ENCODE measurements around the gene LHX3. TPM values are rescaled to one million over a fixed set of nuclear protein-coding genes. Genes with fewer than 3 reads are reported as not detected.

Gene LHX3
- total RNA-seq, 1 experiment from 2014 or later: not detected

DNA sequence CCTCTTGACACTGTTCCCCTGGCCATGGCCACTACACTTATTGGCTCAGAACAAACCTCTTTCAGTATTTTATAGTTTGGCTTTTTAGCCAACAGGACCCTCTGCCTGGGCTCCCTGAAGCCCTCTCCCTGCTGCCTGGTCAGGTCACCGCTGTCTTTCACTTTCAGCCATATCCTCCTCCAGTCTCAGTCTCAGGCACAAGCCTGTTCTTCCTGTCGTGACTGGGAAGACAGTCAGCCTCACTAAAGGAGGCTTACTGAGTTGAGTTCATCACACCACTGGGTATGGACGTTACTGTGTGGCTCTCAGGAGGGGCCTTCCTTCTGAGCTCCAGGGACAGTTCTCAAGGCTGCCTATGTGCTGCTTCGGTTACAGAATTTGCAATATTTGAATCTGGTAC, 38.7 kb upstream of the LHX3 start:
- Histone ChIP-seq H3K27me3 (ENCODE audit: low read length) (no peaks in the 10 kb centered on the region), H3K4me1 (ENCODE audit: low read length) (peaks cover 70% of the 10 kb centered on the region), H3K9ac (ENCODE audit: low read length) (peak overlapping the region; percentile 84), H4K20me1 (ENCODE audit: insufficient read depth, low read depth, low read length) (peaks cover 55% of the 10 kb centered on the region), H3K36me3 (ENCODE audit: insufficient read depth, low read length) (peaks cover 8% of the 10 kb centered on the region; the same call in 1 of the 2 replicates), H3K27ac (ENCODE audit: low read length) (peak overlapping the region; percentile 72), H2AFZ (ENCODE audit: low read length) (no peak overlapping the region), H3K79me2 (ENCODE audit: low read length) (peaks cover 15% of the 10 kb centered on the region; the same call in 1 of the 2 replicates), H3K9me2 (replicated peaks; ENCODE audit: insufficient read depth, low read length) (no peaks in the 10 kb centered on the region), H3K9me3 (ENCODE audit: low read length) (no peaks in the 10 kb centered on the region), H3K4me2 (ENCODE audit: low read depth, low read length, poor library complexity, severe bottlenecking) (peak overlapping the region; percentile 89), H3K4me3 (ENCODE audit: low read length) (peak overlapping the region; percentile 92)
- no peak for DNase-seq

DNA sequence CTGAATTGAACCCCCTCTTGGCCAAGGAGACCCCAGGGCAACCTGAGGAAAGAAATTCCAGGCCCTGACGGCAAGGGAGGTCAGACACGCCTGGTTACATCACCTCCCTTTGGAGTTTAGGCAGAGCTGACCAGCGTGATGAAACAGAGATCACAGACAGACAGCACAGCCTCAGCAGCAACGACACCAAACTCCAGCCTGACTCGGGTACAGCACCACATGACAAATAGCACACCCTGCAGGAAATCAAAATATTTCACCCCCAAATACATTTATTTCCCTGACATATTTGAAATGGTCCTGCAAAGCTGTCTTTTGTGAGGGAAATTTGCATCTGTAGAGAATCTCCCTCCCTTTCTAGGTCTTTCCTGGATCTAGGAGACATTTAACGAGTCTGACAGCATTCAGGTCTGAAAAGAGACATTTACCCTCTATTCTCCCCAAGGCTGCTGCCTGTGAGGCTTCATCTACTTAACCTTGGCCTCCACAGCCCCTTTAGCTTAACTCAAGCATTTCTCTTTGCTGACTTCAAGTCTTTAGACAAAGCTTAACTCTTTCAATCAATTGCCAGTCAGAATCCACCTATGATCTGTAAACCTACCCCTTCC, 38.1 kb upstream of the LHX3 start:
- Histone ChIP-seq H4K20me1 (ENCODE audit: insufficient read depth, low read depth, low read length) (peaks cover 59% of the 10 kb centered on the region), H3K4me3 (ENCODE audit: low read length) (peak overlapping the region; percentile 43; the same call in 1 of the 2 replicates)

DNA sequence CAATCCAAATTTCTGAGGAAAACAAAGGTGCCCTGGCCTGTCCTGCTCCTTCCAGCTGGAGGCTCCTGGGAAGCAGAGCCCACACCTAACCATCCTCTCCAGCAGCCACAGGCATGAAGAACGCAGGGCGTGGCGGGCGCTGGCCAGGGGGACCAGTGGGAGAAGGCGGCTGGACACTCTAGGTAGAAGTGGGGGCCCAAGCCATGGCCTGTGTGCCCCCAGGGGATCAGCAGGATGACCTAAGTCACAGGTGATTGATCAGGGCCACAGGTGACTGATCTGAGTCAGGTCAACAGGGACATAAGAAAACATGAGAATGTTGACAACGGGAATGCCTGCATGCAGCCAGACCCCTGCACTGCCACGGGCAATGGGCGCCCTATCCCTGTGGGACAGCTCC, 37.3 kb upstream of the LHX3 start:
- Histone ChIP-seq H3K79me2 (ENCODE audit: low read length) (peaks cover 15% of the 10 kb centered on the region; the same call in 1 of the 2 replicates), H3K9me3 (ENCODE audit: low read length) (no peaks in the 10 kb centered on the region), H4K20me1 (ENCODE audit: insufficient read depth, low read depth, low read length) (peaks cover 65% of the 10 kb centered on the region), H2AFZ (ENCODE audit: low read length) (no peak overlapping the region), H3K27ac (ENCODE audit: low read length) (no peak overlapping the region), H3K4me2 (ENCODE audit: low read depth, low read length, poor library complexity, severe bottlenecking) (peak overlapping the region; percentile 81), H3K36me3 (ENCODE audit: insufficient read depth, low read length) (peaks cover 8% of the 10 kb centered on the region; the same call in 1 of the 2 replicates), H3K4me3 (ENCODE audit: low read length) (peak overlapping the region; percentile 43; the same call in 1 of the 2 replicates), H3K9ac (ENCODE audit: low read length) (peak overlapping the region; percentile 53), H3K27me3 (ENCODE audit: low read length) (no peaks in the 10 kb centered on the region), H3K4me1 (ENCODE audit: low read length) (peaks cover 84% of the 10 kb centered on the region), H3K9me2 (replicated peaks; ENCODE audit: insufficient read depth, low read length) (no peaks in the 10 kb centered on the region)
- DNase-seq: no peak

More for the DNA sequence above, 38.1 kb upstream of the LHX3 start:
- Histone ChIP-seq H3K36me3 (ENCODE audit: insufficient read depth, low read length) (peaks cover 8% of the 10 kb centered on the region; the same call in 1 of the 2 replicates), H3K9me3 (ENCODE audit: low read length) (no peaks in the 10 kb centered on the region), H2AFZ (ENCODE audit: low read length) (no peak overlapping the region), H3K27me3 (ENCODE audit: low read length) (no peaks in the 10 kb centered on the region), H3K9me2 (replicated peaks; ENCODE audit: insufficient read depth, low read length) (no peaks in the 10 kb centered on the region), H3K4me2 (ENCODE audit: low read depth, low read length, poor library complexity, severe bottlenecking) (peak overlapping the region; percentile 89), H3K27ac (ENCODE audit: low read length) (peak overlapping the region; percentile 72), H3K79me2 (ENCODE audit: low read length) (peaks cover 15% of the 10 kb centered on the region; the same call in 1 of the 2 replicates), H3K9ac (ENCODE audit: low read length) (peak overlapping the region; percentile 84), H3K4me1 (ENCODE audit: low read length) (peaks cover 77% of the 10 kb centered on the region)
- DNase-seq: peak; percentile 84

DNA sequence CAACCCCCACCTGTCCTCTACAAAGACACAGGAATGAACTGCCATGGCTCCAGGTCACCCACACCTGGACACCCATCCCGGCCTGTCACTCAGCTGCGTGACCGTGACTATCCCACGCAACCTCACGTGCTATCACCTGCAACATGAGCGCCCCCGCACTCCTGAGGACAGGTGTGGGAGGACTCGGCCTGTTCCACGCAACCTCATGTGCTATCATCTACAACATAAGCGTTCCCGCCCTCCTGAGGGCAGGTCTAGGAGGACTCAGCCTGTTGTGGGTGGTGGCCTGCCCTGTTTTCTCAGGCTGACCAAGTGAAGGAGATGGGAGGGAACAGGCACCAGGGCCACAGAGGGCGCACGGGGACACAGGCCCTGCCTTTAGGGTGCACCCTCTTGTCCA, 36.6 kb upstream of the LHX3 start:
- no peaks in the 10 kb centered on the region for H3K9me2 ChIP-seq (replicated peaks; ENCODE audit: insufficient read depth, low read length)
- peak overlapping the region; percentile 52; the same call in 1 of the 2 replicates for H3K4me3 ChIP-seq (ENCODE audit: low read length)
- H3K9ac ChIP-seq (ENCODE audit: low read length): peak overlapping the region; percentile 53; the same call in 1 of the 2 replicates
- no peak for DNase-seq
- peaks cover 72% of the 10 kb centered on the region for H4K20me1 ChIP-seq (ENCODE audit: insufficient read depth, low read depth, low read length)
- H3K4me2 ChIP-seq (ENCODE audit: low read depth, low read length, poor library complexity, severe bottlenecking): peak overlapping the region; percentile 81
- H3K9me3 ChIP-seq (ENCODE audit: low read length): no peaks in the 10 kb centered on the region
- H3K79me2 ChIP-seq (ENCODE audit: low read length): peaks cover 15% of the 10 kb centered on the region; the same call in 1 of the 2 replicates
- peaks cover 86% of the 10 kb centered on the region for H3K4me1 ChIP-seq (ENCODE audit: low read length)
- H3K27ac ChIP-seq (ENCODE audit: low read length): no peak overlapping the region
- no peaks in the 10 kb centered on the region for H3K27me3 ChIP-seq (ENCODE audit: low read length)
- H3K36me3 ChIP-seq (ENCODE audit: insufficient read depth, low read length): peaks cover 12% of the 10 kb centered on the region; the same call in 1 of the 2 replicates
- H2AFZ ChIP-seq (ENCODE audit: low read length): no peak overlapping the region

DNA sequence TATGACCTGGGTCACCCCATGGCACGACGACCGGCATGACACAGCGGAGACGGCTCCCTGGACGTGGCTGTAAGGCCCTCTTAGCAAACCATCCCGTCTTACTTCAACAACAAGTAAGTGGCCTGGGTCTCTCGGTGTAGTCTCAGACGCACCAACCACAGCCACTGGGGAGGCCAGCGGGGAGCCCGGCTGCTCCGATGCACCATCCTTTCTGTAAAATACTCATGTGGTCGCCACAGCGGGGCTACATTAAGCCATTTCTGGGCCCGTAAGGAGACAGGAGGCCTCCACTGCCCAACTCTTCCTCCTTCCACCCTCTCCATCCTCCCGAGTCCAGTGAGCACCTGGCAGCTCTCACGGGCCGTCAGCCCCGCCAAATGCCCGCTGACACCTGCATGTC, 36.0 kb upstream of the LHX3 start:
- peak overlapping the region; percentile 53 for H3K9ac ChIP-seq (ENCODE audit: low read length)
- H3K27me3 ChIP-seq (ENCODE audit: low read length): no peaks in the 10 kb centered on the region
- H3K4me2 ChIP-seq (ENCODE audit: low read depth, low read length, poor library complexity, severe bottlenecking): peak overlapping the region; percentile 81
- H3K27ac ChIP-seq (ENCODE audit: low read length): peak overlapping the region; percentile 89
- no peak for DNase-seq
- H3K9me3 ChIP-seq (ENCODE audit: low read length): no peaks in the 10 kb centered on the region
- H4K20me1 ChIP-seq (ENCODE audit: insufficient read depth, low read depth, low read length): peaks cover 78% of the 10 kb centered on the region
- H3K4me1 ChIP-seq (ENCODE audit: low read length): peaks cover 81% of the 10 kb centered on the region
- peaks cover 15% of the 10 kb centered on the region; the same call in 1 of the 2 replicates for H3K79me2 ChIP-seq (ENCODE audit: low read length)
- peaks cover 15% of the 10 kb centered on the region; the same call in 1 of the 2 replicates for H3K36me3 ChIP-seq (ENCODE audit: insufficient read depth, low read length)
- no peaks in the 10 kb centered on the region for H3K9me2 ChIP-seq (replicated peaks; ENCODE audit: insufficient read depth, low read length)
- H2AFZ ChIP-seq (ENCODE audit: low read length): no peak overlapping the region
- H3K4me3 ChIP-seq (ENCODE audit: low read length): peak overlapping the region; percentile 52; the same call in 1 of the 2 replicates

DNA sequence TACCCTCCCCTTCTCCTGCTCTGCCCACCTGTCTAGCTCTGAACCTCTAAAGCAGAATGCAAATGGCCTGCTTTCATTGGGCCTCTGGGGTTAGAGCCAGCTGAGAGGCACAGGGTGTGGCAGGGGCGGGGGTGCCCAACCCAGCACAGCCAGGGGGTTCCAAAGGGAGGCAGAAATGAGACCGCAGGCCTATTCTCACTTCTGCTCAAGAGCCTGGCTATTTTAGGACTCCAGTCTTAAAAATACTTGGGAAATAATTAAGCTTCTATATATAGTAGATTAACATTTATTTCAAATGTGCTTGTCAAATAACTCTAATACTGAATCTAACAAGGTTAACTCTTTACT, 35.0 kb upstream of the LHX3 start:
- no peaks in the 10 kb centered on the region for H3K9me2 ChIP-seq (replicated peaks; ENCODE audit: insufficient read depth, low read length)
- peaks cover 79% of the 10 kb centered on the region for H3K4me1 ChIP-seq (ENCODE audit: low read length)
- peak; percentile 97 for DNase-seq
- H4K20me1 ChIP-seq (ENCODE audit: insufficient read depth, low read depth, low read length): peaks cover 87% of the 10 kb centered on the region
- no peak overlapping the region for H3K9ac ChIP-seq (ENCODE audit: low read length)
- peaks cover 19% of the 10 kb centered on the region for H3K36me3 ChIP-seq (ENCODE audit: insufficient read depth, low read length)
- H3K9me3 ChIP-seq (ENCODE audit: low read length): no peaks in the 10 kb centered on the region
- H2AFZ ChIP-seq (ENCODE audit: low read length): no peak overlapping the region
- peak overlapping the region; percentile 93 for H3K27ac ChIP-seq (ENCODE audit: low read length)
- peak overlapping the region; percentile 63; the same call in 1 of the 2 replicates for H3K4me3 ChIP-seq (ENCODE audit: low read length)
- peak overlapping the region; percentile 81 for H3K4me2 ChIP-seq (ENCODE audit: low read depth, low read length, poor library complexity, severe bottlenecking)
- no peaks in the 10 kb centered on the region for H3K27me3 ChIP-seq (ENCODE audit: low read length)
- peaks cover 15% of the 10 kb centered on the region; the same call in 1 of the 2 replicates for H3K79me2 ChIP-seq (ENCODE audit: low read length)

DNA sequence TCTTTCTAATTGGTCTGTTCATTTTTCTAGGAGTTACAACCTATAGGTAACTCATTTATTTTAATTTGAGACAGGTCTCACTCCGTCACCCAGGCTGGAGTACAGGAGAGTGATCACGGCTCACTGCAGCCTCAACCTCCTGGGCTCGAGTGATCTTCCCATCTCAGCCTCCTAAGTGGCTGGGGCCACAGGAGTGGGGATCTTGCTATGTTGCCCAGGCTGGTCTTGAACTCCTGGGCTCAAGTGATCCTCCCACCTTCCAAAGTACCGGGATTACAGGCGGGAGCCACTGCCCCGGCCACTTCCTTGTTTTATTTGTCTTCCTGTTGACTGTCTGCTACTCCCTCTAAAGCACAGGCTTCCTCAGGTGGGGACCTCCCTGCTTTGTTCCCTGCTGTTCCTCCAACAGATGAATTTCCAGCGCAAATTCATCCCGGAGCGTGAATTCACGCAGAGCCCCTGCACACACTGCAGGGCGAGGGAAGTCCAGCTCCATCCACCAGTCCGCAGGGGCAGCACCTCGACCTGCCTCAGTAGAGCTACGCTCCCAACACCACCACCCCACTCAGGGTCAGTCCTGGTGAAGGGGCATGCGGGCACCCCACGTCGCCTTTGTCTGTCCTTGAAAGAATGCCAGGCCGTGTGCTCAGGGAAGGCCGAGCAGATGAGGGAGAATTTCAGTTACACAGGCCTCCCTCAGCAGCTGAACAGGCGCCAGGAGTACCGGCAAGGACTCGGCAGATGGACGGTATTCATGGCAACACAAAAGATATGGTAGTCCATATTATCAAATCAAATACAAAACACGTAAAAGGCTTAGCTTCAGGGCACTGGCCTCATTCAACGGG, 34.4 kb upstream of the LHX3 start:
- peaks cover 19% of the 10 kb centered on the region for H3K36me3 ChIP-seq (ENCODE audit: insufficient read depth, low read length)

DNA sequence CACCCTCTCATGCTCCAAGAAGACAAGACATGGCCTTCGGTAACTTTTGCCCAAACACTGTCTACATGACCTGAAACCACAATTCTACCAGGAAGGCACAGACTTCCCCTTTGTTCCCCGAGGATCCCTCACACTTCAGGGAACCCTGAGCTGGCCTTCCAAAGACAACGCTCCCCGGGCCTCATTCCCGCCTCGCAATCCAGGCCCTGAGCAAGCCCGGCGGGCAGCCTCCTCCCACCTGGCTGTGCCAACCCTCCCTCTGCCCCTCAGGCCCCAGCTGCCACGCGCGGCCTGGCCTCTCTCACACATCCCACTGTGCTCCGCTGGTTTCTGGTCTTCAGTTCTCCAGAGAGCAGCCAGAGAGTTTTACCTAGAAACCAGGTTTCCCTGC, 33.4 kb upstream of the LHX3 start:
- peaks cover 80% of the 10 kb centered on the region for H4K20me1 ChIP-seq (ENCODE audit: insufficient read depth, low read depth, low read length)

More for the DNA sequence above, 34.4 kb upstream of the LHX3 start:
- H2AFZ ChIP-seq (ENCODE audit: low read length): no peak overlapping the region
- H3K27ac ChIP-seq (ENCODE audit: low read length): peak overlapping the region; percentile 93
- no peaks in the 10 kb centered on the region for H3K9me2 ChIP-seq (replicated peaks; ENCODE audit: insufficient read depth, low read length)
- H3K9ac ChIP-seq (ENCODE audit: low read length): peak overlapping the region; percentile 71
- H3K4me3 ChIP-seq (ENCODE audit: low read length): peak overlapping the region; percentile 63
- peaks cover 85% of the 10 kb centered on the region for H4K20me1 ChIP-seq (ENCODE audit: insufficient read depth, low read depth, low read length)
- no peak for DNase-seq
- no peaks in the 10 kb centered on the region for H3K9me3 ChIP-seq (ENCODE audit: low read length)
- no peaks in the 10 kb centered on the region for H3K27me3 ChIP-seq (ENCODE audit: low read length)
- peaks cover 15% of the 10 kb centered on the region; the same call in 1 of the 2 replicates for H3K79me2 ChIP-seq (ENCODE audit: low read length)
- H3K4me2 ChIP-seq (ENCODE audit: low read depth, low read length, poor library complexity, severe bottlenecking): peak overlapping the region; percentile 81
- peaks cover 73% of the 10 kb centered on the region for H3K4me1 ChIP-seq (ENCODE audit: low read length)

More for the DNA sequence above, 33.4 kb upstream of the LHX3 start:
- no peak overlapping the region for H2AFZ ChIP-seq (ENCODE audit: low read length)
- H3K4me3 ChIP-seq (ENCODE audit: low read length): peak overlapping the region; percentile 63
- peaks cover 19% of the 10 kb centered on the region for H3K36me3 ChIP-seq (ENCODE audit: insufficient read depth, low read length)
- peak; percentile 50 for DNase-seq
- peak overlapping the region; percentile 71 for H3K9ac ChIP-seq (ENCODE audit: low read length)
- H3K9me3 ChIP-seq (ENCODE audit: low read length): no peaks in the 10 kb centered on the region
- H3K79me2 ChIP-seq (ENCODE audit: low read length): peaks cover 10% of the 10 kb centered on the region; the same call in 1 of the 2 replicates
- peak overlapping the region; percentile 81 for H3K4me2 ChIP-seq (ENCODE audit: low read depth, low read length, poor library complexity, severe bottlenecking)
- no peaks in the 10 kb centered on the region for H3K9me2 ChIP-seq (replicated peaks; ENCODE audit: insufficient read depth, low read length)
- H3K27ac ChIP-seq (ENCODE audit: low read length): peak overlapping the region; percentile 93
- H3K27me3 ChIP-seq (ENCODE audit: low read length): no peaks in the 10 kb centered on the region
- H3K4me1 ChIP-seq (ENCODE audit: low read length): peaks cover 63% of the 10 kb centered on the region
